Measurements from ENCODE around the gene KRT7.

DNA sequence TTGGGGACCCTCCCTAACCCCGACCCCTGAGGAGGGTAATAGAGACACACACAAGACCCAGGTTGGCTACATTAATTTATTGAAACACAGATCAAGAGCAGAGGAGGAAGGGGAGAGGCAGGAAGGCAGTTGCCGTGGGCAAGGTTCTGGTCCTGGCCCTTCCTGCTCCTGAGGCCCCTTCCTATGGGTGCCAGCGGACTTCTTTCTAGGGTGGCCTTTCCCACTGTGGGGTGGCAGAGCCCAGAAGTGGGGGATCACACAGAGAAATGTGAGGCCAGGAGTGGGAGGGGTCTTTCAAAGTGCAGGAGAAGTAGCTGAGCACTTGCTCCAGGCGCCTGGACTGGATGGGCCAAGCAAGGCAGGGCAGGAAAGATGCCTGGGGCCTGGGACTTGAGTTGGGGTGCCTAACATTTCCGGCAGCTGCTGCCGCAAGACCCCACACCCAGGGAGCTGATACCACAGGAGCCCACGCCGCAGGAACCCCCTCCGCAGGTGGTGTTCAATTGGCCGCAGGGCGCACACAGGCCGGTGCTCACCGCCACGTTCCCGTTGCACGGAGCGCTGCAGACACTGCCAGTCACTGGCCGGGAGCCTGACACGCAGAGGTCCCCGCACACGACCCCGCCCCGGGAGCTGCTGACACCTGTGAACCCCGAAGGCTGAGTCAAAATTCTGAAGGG is 52.9 kb downstream of the KRT7 start:
- TF ChIP-seq, protein P1, sequence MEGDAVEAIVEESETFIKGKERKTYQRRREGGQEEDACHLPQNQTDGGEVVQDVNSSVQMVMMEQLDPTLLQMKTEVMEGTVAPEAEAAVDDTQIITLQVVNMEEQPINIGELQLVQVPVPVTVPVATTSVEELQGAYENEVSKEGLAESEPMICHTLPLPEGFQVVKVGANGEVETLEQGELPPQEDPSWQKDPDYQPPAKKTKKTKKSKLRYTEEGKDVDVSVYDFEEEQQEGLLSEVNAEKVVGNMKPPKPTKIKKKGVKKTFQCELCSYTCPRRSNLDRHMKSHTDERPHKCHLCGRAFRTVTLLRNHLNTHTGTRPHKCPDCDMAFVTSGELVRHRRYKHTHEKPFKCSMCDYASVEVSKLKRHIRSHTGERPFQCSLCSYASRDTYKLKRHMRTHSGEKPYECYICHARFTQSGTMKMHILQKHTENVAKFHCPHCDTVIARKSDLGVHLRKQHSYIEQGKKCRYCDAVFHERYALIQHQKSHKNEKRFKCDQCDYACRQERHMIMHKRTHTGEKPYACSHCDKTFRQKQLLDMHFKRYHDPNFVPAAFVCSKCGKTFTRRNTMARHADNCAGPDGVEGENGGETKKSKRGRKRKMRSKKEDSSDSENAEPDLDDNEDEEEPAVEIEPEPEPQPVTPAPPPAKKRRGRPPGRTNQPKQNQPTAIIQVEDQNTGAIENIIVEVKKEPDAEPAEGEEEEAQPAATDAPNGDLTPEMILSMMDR (IDR thresholded peaks at IDR 0.05; ENCODE audit: low read length): no peak
- TF ChIP-seq EZH2 (optimal IDR thresholded peaks at IDR 0.05; ENCODE audit: low read depth, low read length) (no peak), EZH2phosphoT487 (IDR thresholded peaks at IDR 0.05; ENCODE audit: low read length) (no peak)
